HepG2 (cell line): ENCODE measurements around the gene HNRNPM. TPM values are rescaled to one million over a fixed set of nuclear protein-coding genes. Genes with fewer than 3 reads are reported as not detected.

Source experiments
- ARNTL ChIP-seq: sonication (generic); formaldehyde crosslinking; IDR thresholded peaks from 2 replicates; pipeline ENCODE4 v1.4.0; 2020; ENCODE audit warnings: mild to moderate bottlenecking, missing genetic modification reagents
- BRCA1 ChIP-seq: sonication (generic); formaldehyde crosslinking; IDR thresholded peaks from 2 replicates; pipeline ENCODE4 v1.4.0; 2020; ENCODE audit warnings: missing genetic modification reagents
- EP300 ChIP-seq, 3 experiments: sonication (generic) in 1 of 3; formaldehyde crosslinking in 1 of 3; IDR thresholded peaks; 2 replicates each; pipeline versions ENCODE4 v1.5.1 to v1.6.1; 2011 to 2020; ENCODE audit warnings: low read depth in 2 of 3, low read length in 2 of 3, borderline replicate concordance in 1 of 3, improper control_type of control experiment in 1 of 3, mild to moderate bottlenecking in 1 of 3, missing genetic modification reagents in 1 of 3, moderate library complexity in 1 of 3
- FOXO4 ChIP-seq: sonication (generic); formaldehyde crosslinking; conservative IDR thresholded peaks from 2 replicates; pipeline ENCODE4 v1.8.1; 2023; ENCODE audit warnings: missing genetic modification reagents
- JDP2 ChIP-seq: sonication (generic); formaldehyde crosslinking; IDR thresholded peaks from 2 replicates; pipeline ENCODE4 v1.8.1; 2022; ENCODE audit warnings: missing genetic modification reagents, borderline replicate concordance
- KLF11 ChIP-seq: IDR thresholded peaks from 2 replicates; pipeline ENCODE4 v1.6.1; 2016; ENCODE audit warnings: missing compliant biosample characterization
- KLF12 ChIP-seq: sonication (generic); formaldehyde crosslinking; IDR thresholded peaks from 2 replicates; pipeline ENCODE4 v1.4.0; 2020; ENCODE audit warnings: missing genetic modification reagents, borderline replicate concordance
- MEF2D ChIP-seq: sonication (generic); formaldehyde crosslinking; IDR thresholded peaks from 2 replicates; pipeline ENCODE4 v1.5.1; 2020; ENCODE audit warnings: mild to moderate bottlenecking, missing genetic modification reagents
- MIXL1 ChIP-seq: IDR thresholded peaks from 2 replicates; pipeline ENCODE4 v1.6.1; 2016
- PAXIP1 ChIP-seq: sonication (generic); formaldehyde crosslinking; conservative IDR thresholded peaks from 2 replicates; pipeline ENCODE4 v1.4.0; 2020; ENCODE audit warnings: mild to moderate bottlenecking, missing genetic modification reagents, moderate library complexity
- SALL1 ChIP-seq: sonication (generic); formaldehyde crosslinking; IDR thresholded peaks from 2 replicates; pipeline ENCODE4 v1.8.0; 2022; ENCODE audit warnings: mild to moderate bottlenecking, missing genetic modification reagents
- ZBTB33 ChIP-seq: sonication (generic); formaldehyde crosslinking; IDR thresholded peaks from 2 replicates; pipeline ENCODE4 v1.4.0; 2020; ENCODE audit warnings: missing genetic modification reagents
- ZEB1 ChIP-seq: IDR thresholded peaks from 2 replicates; pipeline ENCODE4 v1.6.1; 2012; ENCODE audit warnings: mild to moderate bottlenecking, low read depth, inconsistent platforms; ENCODE audit not compliant: insufficient replicate concordance
- ZMYM3 ChIP-seq: sonication (generic); formaldehyde crosslinking; IDR thresholded peaks from 2 replicates; pipeline ENCODE4 v1.5.1; 2020; ENCODE audit warnings: mild to moderate bottlenecking, missing genetic modification reagents
- ZNF138 ChIP-seq: sonication (generic); formaldehyde crosslinking; IDR thresholded peaks from 2 replicates; pipeline ENCODE4 v1.5.0; 2020; ENCODE audit warnings: mild to moderate bottlenecking, low read depth, missing genetic modification reagents
- ZNF232 ChIP-seq: sonication (generic); formaldehyde crosslinking; IDR thresholded peaks from 2 replicates; pipeline ENCODE4 v1.4.0; 2020; ENCODE audit warnings: missing genetic modification reagents, borderline replicate concordance
- ZNF280B ChIP-seq: sonication (generic); formaldehyde crosslinking; IDR thresholded peaks from 2 replicates; pipeline ENCODE4 v1.5.0; 2020; ENCODE audit warnings: missing genetic modification reagents, mild to moderate bottlenecking, borderline replicate concordance
- ZNF713 ChIP-seq: sonication (generic); formaldehyde crosslinking; IDR thresholded peaks from 2 replicates; pipeline ENCODE4 v1.4.0; 2020; ENCODE audit warnings: mild to moderate bottlenecking, missing genetic modification reagents
- ZNF777 ChIP-seq: sonication (generic); formaldehyde crosslinking; IDR thresholded peaks from 2 replicates; pipeline ENCODE4 v1.4.0; 2020; ENCODE audit warnings: missing genetic modification reagents
- polyA plus RNA-seq, 8 experiments: library from polyadenylated mRNA; depleted of rRNA in 3 of 8; stranded (reverse) in 7 of 8; unstranded in 1 of 8; fragments of >200 nt; fragmentation: Illumina TruSeq in 4 of 8; extraction: Trizol in 4 of 8; gene quantifications; 2 replicates each; pipeline versions ENCODE4 v1.2.1 to v1.2.3, GENCODE V29; 2011 to 2016; ENCODE audit warnings: low read depth in 4 of 8, missing spikeins in 1 of 8, mixed read lengths in 1 of 8; ENCODE audit not compliant: insufficient read depth in 1 of 8
- total RNA-seq, 5 experiments: library from RNA; depleted of rRNA; stranded (reverse); fragments of >200 nt; fragmentation: Illumina TruSeq; extraction: Trizol; gene quantifications; 2 replicates each; pipeline ENCODE4 v1.2.3, GENCODE V29; 2016; ENCODE audit warnings: low read depth in 1 of 5

HNRNPM gene
- total and polyA plus RNA-seq, 2 of the 13 experiments (the other 11 are each of a cell fraction or from before 2014, with no cell fraction given) = 56.7 to 102 TPM

GRCh38 chr19:8421484-8422461 is 23.0 kb upstream of the HNRNPM start (continued):
- TF ChIP-seq EP300 (IDR thresholded peaks at IDR 0.05; ENCODE audit: low read depth in 2 of 2, low read length in 2 of 2) (0 out of 4 replicates have a peak, but pooled peaks of 1 of the 2 experiments have one; percentile 14), EP300 (CRISPR knock-in tag; IDR thresholded peaks at IDR 0.05; ENCODE audit: borderline replicate concordance) (no peak), ZEB1 (peak; percentile 33), ZBTB33 (CRISPR knock-in tag) (no peak), PAXIP1 (CRISPR knock-in tag) (peak; percentile 80), ZNF280B (CRISPR knock-in tag) (no peak), BRCA1 (no peak), MIXL1 (peak; percentile 18; the same call in 1 of the 2 replicates), ZNF777 (CRISPR knock-in tag) (0 out of 2 replicates have a peak, but pooled peaks have one; percentile 34), KLF11 (no peak), KLF12 (peak; percentile 54; the same call in 1 of the 2 replicates), ZNF138 (CRISPR knock-in tag) (no peak), JDP2 (CRISPR knock-in tag) (no peak), ARNTL (no peak), ZNF232 (CRISPR knock-in tag) (peak; percentile 62; the same call in 1 of the 2 replicates), ZNF713 (CRISPR knock-in tag) (no peak), FOXO4 (CRISPR knock-in tag) (no peak), ZMYM3 (peak; percentile 98), SALL1 (peak; percentile 17; the same call in 1 of the 2 replicates), MEF2D (CRISPR knock-in tag) (0 out of 2 replicates have a peak, but pooled peaks have one; percentile 29)
